ENCODE measurements around the gene FAM222A.

FAM222A gene

DNA sequence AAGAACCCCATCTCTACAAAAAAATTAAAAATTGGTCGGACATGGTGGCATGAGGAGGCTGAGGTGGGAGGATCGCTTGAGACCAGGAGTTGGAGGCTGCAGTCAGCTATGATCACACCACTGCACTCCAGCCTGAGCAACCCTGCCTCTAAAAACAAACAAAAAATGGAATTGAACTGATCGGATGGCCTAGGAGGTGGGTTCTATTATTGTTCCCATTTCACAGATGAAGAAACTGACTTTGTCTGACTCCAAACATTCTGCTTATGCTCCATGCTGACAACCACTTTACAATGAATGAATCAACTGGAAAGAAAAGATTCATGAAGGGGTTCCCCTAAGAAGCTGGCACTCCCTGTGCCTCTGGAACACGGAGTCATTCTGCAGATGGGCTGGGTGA, 72.2 kb downstream of the FAM222A start:
- no peak overlapping the region for H3K4me3 ChIP-seq (ENCODE audit: low read length)
- TF ChIP-seq EZH2 (optimal IDR thresholded peaks at IDR 0.05; ENCODE audit: low read depth, low read length) (no peak), EZH2phosphoT487 (IDR thresholded peaks at IDR 0.05; ENCODE audit: low read length) (no peak)
- TF ChIP-seq, protein P1, sequence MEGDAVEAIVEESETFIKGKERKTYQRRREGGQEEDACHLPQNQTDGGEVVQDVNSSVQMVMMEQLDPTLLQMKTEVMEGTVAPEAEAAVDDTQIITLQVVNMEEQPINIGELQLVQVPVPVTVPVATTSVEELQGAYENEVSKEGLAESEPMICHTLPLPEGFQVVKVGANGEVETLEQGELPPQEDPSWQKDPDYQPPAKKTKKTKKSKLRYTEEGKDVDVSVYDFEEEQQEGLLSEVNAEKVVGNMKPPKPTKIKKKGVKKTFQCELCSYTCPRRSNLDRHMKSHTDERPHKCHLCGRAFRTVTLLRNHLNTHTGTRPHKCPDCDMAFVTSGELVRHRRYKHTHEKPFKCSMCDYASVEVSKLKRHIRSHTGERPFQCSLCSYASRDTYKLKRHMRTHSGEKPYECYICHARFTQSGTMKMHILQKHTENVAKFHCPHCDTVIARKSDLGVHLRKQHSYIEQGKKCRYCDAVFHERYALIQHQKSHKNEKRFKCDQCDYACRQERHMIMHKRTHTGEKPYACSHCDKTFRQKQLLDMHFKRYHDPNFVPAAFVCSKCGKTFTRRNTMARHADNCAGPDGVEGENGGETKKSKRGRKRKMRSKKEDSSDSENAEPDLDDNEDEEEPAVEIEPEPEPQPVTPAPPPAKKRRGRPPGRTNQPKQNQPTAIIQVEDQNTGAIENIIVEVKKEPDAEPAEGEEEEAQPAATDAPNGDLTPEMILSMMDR (IDR thresholded peaks at IDR 0.05; ENCODE audit: low read length) = no peak
- no peaks in the 10 kb centered on the region for H3K9me3 ChIP-seq (replicated peaks; ENCODE audit: insufficient read depth, low read length)
- H4K20me1 ChIP-seq (ENCODE audit: insufficient read depth, low read length) = no peaks in the 10 kb centered on the region
- no peak overlapping the region for H3K9ac ChIP-seq (ENCODE audit: low read length)
- no peaks in the 10 kb centered on the region; the same call in 1 of the 2 replicates for H3K27me3 ChIP-seq (replicated peaks; ENCODE audit: insufficient read depth, low read length)
- H2AFZ ChIP-seq (ENCODE audit: low read length) = no peak overlapping the region
- no peaks in the 10 kb centered on the region for H3K9me2 ChIP-seq (replicated peaks; ENCODE audit: insufficient read depth, low read length)
- H3K4me2 ChIP-seq (ENCODE audit: low read depth, low read length) = no peak overlapping the region
- DNase-seq = no peak
- no peaks in the 10 kb centered on the region for H3K36me3 ChIP-seq (replicated peaks; ENCODE audit: insufficient read depth, low read length)
- no peak overlapping the region for H3K27ac ChIP-seq (ENCODE audit: low read length)
- no peaks in the 10 kb centered on the region for H3K4me1 ChIP-seq (ENCODE audit: low read length)
- H3F3A ChIP-seq (ENCODE audit: insufficient read depth, low read length) = no peaks in the 10 kb centered on the region
- no peaks in the 10 kb centered on the region for H3K79me2 ChIP-seq (ENCODE audit: low read length)

DNA sequence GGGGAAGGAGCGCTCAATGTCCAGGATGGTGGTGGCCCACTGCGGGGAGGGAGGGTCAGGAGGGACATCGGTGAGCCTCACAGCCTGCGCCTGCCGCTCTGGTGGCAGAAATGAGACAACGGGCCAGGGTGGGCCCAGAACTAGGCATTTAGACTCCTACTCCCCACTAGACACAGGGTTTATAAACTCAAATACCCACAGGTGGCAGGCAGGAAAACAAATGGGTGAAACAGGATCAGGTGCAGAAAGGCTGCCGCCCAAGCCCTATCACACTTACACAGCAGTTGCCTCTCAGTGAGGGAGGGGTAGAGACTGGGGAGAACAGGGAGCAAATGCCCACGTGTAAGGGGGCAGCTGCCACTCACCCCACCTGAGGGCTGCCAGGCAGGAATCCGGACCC, 73.2 kb downstream of the FAM222A start:
- no peak for DNase-seq
- Histone ChIP-seq H3K27ac (ENCODE audit: low read length) (no peak overlapping the region), H2AFZ (ENCODE audit: low read length) (no peak overlapping the region), H3K27me3 (replicated peaks; ENCODE audit: insufficient read depth, low read length) (no peaks in the 10 kb centered on the region; the same call in 1 of the 2 replicates), H3K4me1 (ENCODE audit: low read length) (no peaks in the 10 kb centered on the region), H3F3A (ENCODE audit: insufficient read depth, low read length) (no peaks in the 10 kb centered on the region), H3K79me2 (ENCODE audit: low read length) (no peaks in the 10 kb centered on the region), H3K36me3 (replicated peaks; ENCODE audit: insufficient read depth, low read length) (no peaks in the 10 kb centered on the region), H3K9ac (ENCODE audit: low read length) (no peak overlapping the region), H3K4me2 (ENCODE audit: low read depth, low read length) (no peak overlapping the region), H3K9me2 (replicated peaks; ENCODE audit: insufficient read depth, low read length) (no peaks in the 10 kb centered on the region), H3K9me3 (replicated peaks; ENCODE audit: insufficient read depth, low read length) (no peaks in the 10 kb centered on the region), H4K20me1 (ENCODE audit: insufficient read depth, low read length) (no peaks in the 10 kb centered on the region), H3K4me3 (ENCODE audit: low read length) (no peak overlapping the region)
- TF ChIP-seq, protein P1 (IDR thresholded peaks at IDR 0.05; ENCODE audit: low read length) = no peak
- TF ChIP-seq EZH2phosphoT487 (IDR thresholded peaks at IDR 0.05; ENCODE audit: low read length) (no peak), EZH2 (optimal IDR thresholded peaks at IDR 0.05; ENCODE audit: low read depth, low read length) (no peak)

DNA sequence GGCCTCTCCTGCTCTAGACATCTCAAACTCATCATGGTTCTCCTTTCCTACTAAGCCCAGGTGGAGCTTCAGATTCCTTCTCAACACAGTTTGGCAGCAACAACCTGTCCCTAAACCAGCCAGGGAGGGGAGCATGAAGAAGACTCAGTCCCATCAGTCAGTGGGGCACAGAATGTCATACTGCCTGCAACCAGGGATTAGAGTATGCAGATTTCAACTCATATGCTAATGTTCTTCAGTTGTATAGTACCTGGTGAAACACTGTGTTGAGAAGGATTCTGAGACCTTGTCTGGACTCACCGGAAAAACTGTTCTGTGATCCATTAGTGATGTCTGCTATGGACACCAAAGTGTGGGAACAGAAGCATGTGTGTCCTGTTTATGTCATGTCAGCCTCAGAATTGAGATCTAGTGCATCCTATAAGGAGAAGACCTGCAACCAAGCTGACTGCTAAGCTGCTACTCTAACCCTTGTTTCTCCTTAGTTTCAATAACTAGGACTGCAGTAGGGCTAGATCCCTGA, 76.0 kb downstream of the FAM222A start:
- no peak overlapping the region for H3K4me3 ChIP-seq (ENCODE audit: low read length)
- no peaks in the 10 kb centered on the region for H3K4me1 ChIP-seq (ENCODE audit: low read length)
- H3K27me3 ChIP-seq (replicated peaks; ENCODE audit: insufficient read depth, low read length) = no peaks in the 10 kb centered on the region; the same call in 1 of the 2 replicates
- H3K36me3 ChIP-seq (replicated peaks; ENCODE audit: insufficient read depth, low read length) = no peaks in the 10 kb centered on the region
- no peaks in the 10 kb centered on the region for H3K9me3 ChIP-seq (replicated peaks; ENCODE audit: insufficient read depth, low read length)
- H3K4me2 ChIP-seq (ENCODE audit: low read depth, low read length) = no peak overlapping the region
- H3K79me2 ChIP-seq (ENCODE audit: low read length) = no peaks in the 10 kb centered on the region
- H3K9me2 ChIP-seq (replicated peaks; ENCODE audit: insufficient read depth, low read length) = no peaks in the 10 kb centered on the region
- no peak overlapping the region for H3K9ac ChIP-seq (ENCODE audit: low read length)
- H3K27ac ChIP-seq (ENCODE audit: low read length) = no peak overlapping the region
- DNase-seq = no peak
- no peaks in the 10 kb centered on the region for H3F3A ChIP-seq (ENCODE audit: insufficient read depth, low read length)
- TF ChIP-seq EZH2phosphoT487 (IDR thresholded peaks at IDR 0.05; ENCODE audit: low read length) = no peak
- TF ChIP-seq, protein P1 (IDR thresholded peaks at IDR 0.05; ENCODE audit: low read length) = no peak
- TF ChIP-seq EZH2 (optimal IDR thresholded peaks at IDR 0.05; ENCODE audit: low read depth, low read length) = no peak
- no peaks in the 10 kb centered on the region for H4K20me1 ChIP-seq (ENCODE audit: insufficient read depth, low read length)
- H2AFZ ChIP-seq (ENCODE audit: low read length) = no peak overlapping the region

Data from MM.1S (cell line).